H1 (cell line): ENCODE data around the gene MGAT5. TPM values are rescaled to one million over a fixed set of nuclear protein-coding genes. Genes with fewer than 3 reads are reported as not detected.

Experiments
- CTCF ChIA-PET: fragments of 300-600 bp; sonication (Branson Sonifier 250); formaldehyde crosslinking; loops from one replicate; lab custom pipeline; 2021; ENCODE audit not compliant: partially characterized antibody; lab: Charles Lee
- POLR2A ChIA-PET: fragments of 300-600 bp; sonication (Branson Sonifier 250); formaldehyde crosslinking; loops from one replicate; lab custom pipeline; 2021; ENCODE audit warnings: inconsistent platforms; ENCODE audit not compliant: partially characterized antibody; lab: Charles Lee
- DNase-seq, 2 experiments: peaks; one replicate each; pipeline versions ENCODE4 v3.0.0 to v3.0.0-alpha.2; 2010 to 2022; ENCODE audit warnings: low spot score in 2 of 2, low read depth in 1 of 2, mixed read lengths in 1 of 2
- FAIRE-seq: peaks from 2 replicates; lab custom pipeline; 2011; peaks lifted over from hg19 to GRCh38; lab: Jason Lieb, UNC
- H2AFZ ChIP-seq: 2 replicates; pipeline ENCODE4 v1.8.1; 2012; ENCODE audit warnings: low read length, inconsistent platforms
- H2AK5ac ChIP-seq: 2 replicates; pipeline ENCODE4 v1.6.1; 2013; ENCODE audit warnings: low read depth, low read length
- H2BK120ac ChIP-seq: replicated peaks from 2 replicates; pipeline ENCODE3; 2013; ENCODE audit warnings: low read depth, low read length, inconsistent platforms
- H2BK12ac ChIP-seq: 2 replicates; pipeline ENCODE4 v1.6.1; 2013; ENCODE audit warnings: low read depth, low read length
- H2BK15ac ChIP-seq: 2 replicates; pipeline ENCODE4 v1.6.1; 2013; ENCODE audit warnings: low read length
- H2BK20ac ChIP-seq: 2 replicates; pipeline ENCODE4 v1.6.1; 2013; ENCODE audit warnings: low read length
- H2BK5ac ChIP-seq: 2 replicates; pipeline ENCODE4 v1.6.1; 2013; ENCODE audit warnings: low read depth, low read length
- H3K14ac ChIP-seq: 2 replicates; pipeline ENCODE4 v1.6.1; 2013; ENCODE audit warnings: inconsistent platforms; ENCODE audit not compliant: insufficient read length
- H3K18ac ChIP-seq: 2 replicates; pipeline ENCODE4 v1.6.1; 2013; ENCODE audit warnings: low read length; ENCODE audit errors: extremely low read depth
- H3K23ac ChIP-seq: 2 replicates; pipeline ENCODE4 v1.6.1; 2013; ENCODE audit warnings: inconsistent platforms; ENCODE audit not compliant: insufficient read length
- H3K23me2 ChIP-seq: 2 replicates; pipeline ENCODE4 v1.6.1; 2013; ENCODE audit warnings: low read depth, low read length
- H3K27ac ChIP-seq: 2 replicates; pipeline ENCODE4 v1.6.1; 2011; ENCODE audit warnings: low read depth, low read length, inconsistent platforms
- H3K27me3 ChIP-seq, 4 experiments: replicated peaks in 1 of 4; 1 replicate in 1 of 4; 2 replicates in 3 of 4; pipeline versions ENCODE4 v1.6.1 to v1.8.1; 2011 to 2013; ENCODE audit warnings: low read length in 3 of 4, mild to moderate bottlenecking in 3 of 4, inconsistent platforms in 2 of 4, mixed read lengths in 2 of 4, moderate library complexity in 1 of 4; ENCODE audit not compliant: control insufficient read depth in 3 of 4, insufficient read depth in 3 of 4; ENCODE audit errors: extremely low read depth in 1 of 4
- H3K36me3 ChIP-seq, 4 experiments: 2 replicates each; pipeline versions ENCODE4 v1.6.1 to v1.8.1; 2011 to 2013; ENCODE audit warnings: mild to moderate bottlenecking in 4 of 4, low read length in 3 of 4, moderate library complexity in 2 of 4, control low read depth in 1 of 4, inconsistent platforms in 1 of 4; ENCODE audit not compliant: insufficient read depth in 4 of 4, control insufficient read depth in 2 of 4
- H3K4ac ChIP-seq: replicated peaks from 2 replicates; pipeline ENCODE3; 2013; ENCODE audit warnings: low read length, low read depth, mixed read lengths, inconsistent platforms; ENCODE audit not compliant: insufficient read length
- H3K4me1 ChIP-seq, 4 experiments: replicated peaks in 1 of 4; 1 replicate in 1 of 4; 2 replicates in 3 of 4; pipeline versions ENCODE4 v1.6.1 to v1.8.1; 2011 to 2013; ENCODE audit warnings: low read length in 3 of 4, inconsistent platforms in 2 of 4, mixed read lengths in 1 of 4; ENCODE audit not compliant: insufficient read depth in 4 of 4, control insufficient read depth in 3 of 4
- H3K4me2 ChIP-seq, 2 experiments: 2 replicates each; pipeline versions ENCODE4 v1.6.1 to v1.8.1; 2011 to 2013; ENCODE audit warnings: low read depth in 2 of 2, low read length in 2 of 2, control low read depth in 1 of 2, inconsistent platforms in 1 of 2, mild to moderate bottlenecking in 1 of 2; ENCODE audit not compliant: insufficient read depth in 1 of 2
- H3K4me3 ChIP-seq, 4 experiments: fragments of 200-600, 300-600 bp in 1 of 4; sonication (generic), shearing (Covaris generic), sonication (Bioruptor Twin) in 1 of 4; 2 replicates each; pipeline versions ENCODE4 v1.5.1 to v1.8.1; 2011 to 2016; ENCODE audit warnings: low read length in 4 of 4, low read depth in 3 of 4, control low read depth in 2 of 4, inconsistent platforms in 2 of 4, mild to moderate bottlenecking in 2 of 4, mixed read lengths in 1 of 4, moderate library complexity in 1 of 4; ENCODE audit not compliant: insufficient read depth in 2 of 4; ENCODE audit errors: extremely low read depth in 1 of 4
- H3K56ac ChIP-seq: replicated peaks from 2 replicates; pipeline ENCODE3; 2013; ENCODE audit warnings: low read depth, mild to moderate bottlenecking, mixed read lengths, low read length, inconsistent platforms; ENCODE audit not compliant: insufficient read length
- H3K79me1 ChIP-seq: 2 replicates; pipeline ENCODE4 v1.6.1; 2013; ENCODE audit warnings: low read depth, low read length, control low read depth
- H3K79me2 ChIP-seq, 2 experiments: 2 replicates each; pipeline versions ENCODE4 v1.6.1 to v1.8.1; 2012 to 2013; ENCODE audit warnings: low read length in 2 of 2, mild to moderate bottlenecking in 2 of 2, inconsistent platforms in 1 of 2; ENCODE audit not compliant: insufficient read depth in 2 of 2, control insufficient read depth in 1 of 2
- H3K9ac ChIP-seq, 4 experiments: replicated peaks in 1 of 4; 1 replicate in 1 of 4; 2 replicates in 3 of 4; pipeline versions ENCODE4 v1.6.1 to v1.8.1; 2011 to 2013; ENCODE audit warnings: low read depth in 3 of 4, low read length in 3 of 4, control low read depth in 2 of 4, mild to moderate bottlenecking in 2 of 4, moderate library complexity in 2 of 4, inconsistent platforms in 1 of 4; ENCODE audit errors: extremely low read depth in 1 of 4
- H3K9me3 ChIP-seq, 2 experiments: 2 replicates each; pipeline versions ENCODE4 v1.6.1 to v1.8.1; 2012 to 2013; ENCODE audit warnings: mild to moderate bottlenecking in 2 of 2, moderate library complexity in 2 of 2, control low read depth in 1 of 2, inconsistent platforms in 1 of 2, low read depth in 1 of 2, low read length in 1 of 2, mixed read lengths in 1 of 2; ENCODE audit not compliant: insufficient read depth in 2 of 2
- H4K20me1 ChIP-seq, 2 experiments: replicated peaks in 1 of 2; 2 replicates each; pipeline versions ENCODE3 to v1.8.1; 2011 to 2013; ENCODE audit warnings: inconsistent platforms in 2 of 2, low read length in 2 of 2, mild to moderate bottlenecking in 1 of 2; ENCODE audit not compliant: insufficient read depth in 2 of 2, control insufficient read depth in 1 of 2
- H4K5ac ChIP-seq: 2 replicates; pipeline ENCODE4 v1.6.1; 2013; ENCODE audit warnings: low read length, low read depth, mixed read lengths, inconsistent platforms; ENCODE audit not compliant: insufficient read length
- H4K8ac ChIP-seq: 2 replicates; pipeline ENCODE4 v1.8.0; 2013; ENCODE audit warnings: mild to moderate bottlenecking, moderate library complexity, low read length, inconsistent platforms; ENCODE audit not compliant: insufficient read depth; ENCODE audit errors: extremely low read depth
- H4K91ac ChIP-seq: replicated peaks from 2 replicates; pipeline ENCODE3; 2013; ENCODE audit warnings: low read length, mixed read lengths, inconsistent platforms; ENCODE audit not compliant: insufficient read length
- ATF3 ChIP-seq: IDR thresholded peaks from 2 replicates; pipeline ENCODE4 v1.6.1; 2011; ENCODE audit warnings: low read depth, mild to moderate bottlenecking, low read length; ENCODE audit not compliant: insufficient read depth
- BRCA1 ChIP-seq: IDR thresholded peaks from 2 replicates; pipeline ENCODE4 v1.6.1; 2012; ENCODE audit warnings: low read depth, low read length, improper control_type of control experiment
- EP300 ChIP-seq, 2 experiments: IDR thresholded peaks; 1 replicate in 1 of 2; 2 replicates in 1 of 2; pipeline ENCODE4 v1.6.1; 2011 to 2012; ENCODE audit warnings: low read depth in 2 of 2, low read length in 2 of 2, mild to moderate bottlenecking in 2 of 2, borderline replicate concordance in 1 of 2, inconsistent platforms in 1 of 2, moderate library complexity in 1 of 2
- HDAC6 ChIP-seq: IDR thresholded peaks from one replicate; pipeline ENCODE4 v1.7.1; 2012; ENCODE audit warnings: low read depth, mild to moderate bottlenecking, inconsistent platforms, low read length, moderate library complexity
- JUN ChIP-seq: IDR thresholded peaks from 2 replicates; pipeline ENCODE4 v1.6.1; 2011; ENCODE audit warnings: low read depth, mild to moderate bottlenecking, improper control_type of control experiment, low read length
- POU5F1 ChIP-seq: IDR thresholded peaks from 2 replicates; pipeline ENCODE4 v1.6.1; 2011; ENCODE audit warnings: low read depth, mild to moderate bottlenecking, low read length, moderate library complexity
- RAD21 ChIP-seq, 2 experiments: IDR thresholded peaks in 1 of 2; conservative IDR thresholded peaks in 1 of 2; 2 replicates each; pipeline ENCODE4 v1.6.1; 2011; ENCODE audit warnings: low read depth in 2 of 2, low read length in 2 of 2, improper control_type of control experiment in 1 of 2, inconsistent platforms in 1 of 2, mild to moderate bottlenecking in 1 of 2, moderate library complexity in 1 of 2
- USF2 ChIP-seq: IDR thresholded peaks from 2 replicates; pipeline ENCODE4 v1.6.1; 2011; ENCODE audit warnings: low read length, improper control_type of control experiment
- ZNF274 ChIP-seq: IDR thresholded peaks from 2 replicates; pipeline ENCODE4 v1.7.0; 2012; ENCODE audit warnings: low read length, borderline replicate concordance; ENCODE audit errors: extremely low read depth
- WGBS, 2 experiments: shearing (Covaris generic) in 1 of 2; methylation state at CpG; one replicate each; pipeline versions ENCODE4 v1.1.6 to v1.1.7; 2013 to 2015; ENCODE audit warnings: low lambda C conversion rate in 2 of 2, mixed read lengths in 2 of 2, inconsistent platforms in 1 of 2, low coverage in 1 of 2, missing lambda C conversion rate in 1 of 2; ENCODE audit not compliant: insufficient replicate concordance in 2 of 2, insufficient coverage in 1 of 2, insufficient read length in 1 of 2; ENCODE audit errors: extremely low coverage in 1 of 2, missing lambda C conversion rate in 1 of 2; 5-methylcytosine and 5-hydroxymethylcytosine counted together
- polyA plus RNA-seq, 7 experiments: library from polyadenylated mRNA; depleted of rRNA in 3 of 7; stranded (reverse) in 5 of 7; unstranded in 2 of 7; fragments of >200 nt in 5 of 7; fragments of 200-250 nt in 2 of 7; gene quantifications; 1 replicate in 5 of 7; 2 replicates in 1 of 7; 4 replicates in 1 of 7; pipeline versions ENCODE4 v1.2.1 to v1.2.3, GENCODE V29; 2011 to 2013; ENCODE audit warnings: missing spikeins in 2 of 7, mixed read lengths in 2 of 7
- total RNA-seq: library from RNA; stranded (reverse); fragmentation: NEBNext Ultra II Directional; extraction: Animal tissue kit (Norgen Biotek cat#: 25700); gene quantifications from 2 replicates; pipeline ENCODE4 v1.2.1, GENCODE V29; 2021

MGAT5 gene
- total and polyA plus RNA-seq, 2 of the 8 experiments (the other 6 are each of a cell fraction or from before 2014, with no cell fraction given), result 11.2 to 49.2 TPM

- no peak for FAIRE-seq
- WGBS, 2 experiments, result 89% methylated on average over 2 of the region's 2 CpGs; no CpG with 5 or more reads in 1 of the 2 experiments
- no peaks in the 10 kb centered on the region for H3K27me3 ChIP-seq
- H3K4me1 ChIP-seq, result peaks cover 0 to 6% (median 0%) of the 10 kb centered on the region in 4 experiments; a peak in 1 of 7 replicates
- no peak overlapping the region for H4K91ac ChIP-seq
- no peak for DNase-seq
- no peak overlapping the region for H2BK5ac ChIP-seq
- no peak overlapping the region for H4K5ac ChIP-seq
- H3K4me2 ChIP-seq, result no peak overlapping the region
- no peak overlapping the region for H3K9ac ChIP-seq
- ChIA-PET CTCF (interaction anchor here (0.7 to 1.2 kb wide), 2 partner anchors 89 to 202 kb away, joined by 4 read pairs; no protein-coding TSS in a partner anchor), POLR2A (no interaction called here)
- peaks cover 0 to 61% of the 10 kb centered on the region in 2 experiments; a peak in 2 of 4 replicates for H3K79me2 ChIP-seq
- H3K4me3 ChIP-seq, result no peak overlapping the region
- no peak overlapping the region for H3K56ac ChIP-seq
- no peak overlapping the region for H2AK5ac ChIP-seq
- H3K23ac ChIP-seq, result no peak overlapping the region
- H4K8ac ChIP-seq, result no peak overlapping the region
- H3K14ac ChIP-seq, result no peak overlapping the region
- no peak overlapping the region for H2AFZ ChIP-seq
- H3K18ac ChIP-seq, result no peak overlapping the region
- H2BK15ac ChIP-seq, result no peak overlapping the region
- no peak overlapping the region for H2BK120ac ChIP-seq
- no peaks in the 10 kb centered on the region for H3K9me3 ChIP-seq
- no peaks in the 10 kb centered on the region; a peak in 2 of 8 replicates for H3K36me3 ChIP-seq
- peaks cover 3 to 11% of the 10 kb centered on the region in 2 experiments for H4K20me1 ChIP-seq
- no peak overlapping the region for H2BK20ac ChIP-seq
- no peaks in the 10 kb centered on the region; the same call in 1 of the 2 replicates for H3K23me2 ChIP-seq
- no peak overlapping the region for H2BK12ac ChIP-seq
- no peaks in the 10 kb centered on the region; the same call in 1 of the 2 replicates for H3K79me1 ChIP-seq
- no peak overlapping the region for H3K4ac ChIP-seq
- no peak overlapping the region for H3K27ac ChIP-seq
- TF ChIP-seq ZNF274 (no peak), EP300 (IDR thresholded peaks at IDR 0.05; ENCODE audit: borderline replicate concordance in 1 of 2, low read depth in 2 of 2, low read length in 2 of 2) (no peak), BRCA1 (no peak), ATF3 (no peak), JUN (no peak), HDAC6 (no peak), USF2 (no peak), RAD21 (IDR thresholded peaks at IDR 0.05 in 1 of 2, conservative IDR thresholded peaks at IDR 0.05 in 1 of 2; ENCODE audit: low read depth in 2 of 2, low read length in 2 of 2) (no peak), POU5F1 (no peak)
Measured at GRCh38 chr2:134248913-134249312, 5.0 kb upstream of the MGAT5 start.
